GM23338 (cell line): ENCODE data around the gene EXO1. TPM values are rescaled to one million over a fixed set of nuclear protein-coding genes. Genes with fewer than 3 reads are reported as not detected.

Source experiments
- ATAC-seq: fragments of 200-7000 bp; cut with Tn5 transposase; 3 replicates; pipeline ENCODE4 v1.9.1; 2020
- DNase-seq: peaks from one replicate; pipeline ENCODE4 v3.0.0-alpha.2; 2015; ENCODE audit warnings: low spot score
- H2AFZ ChIP-seq: fragments of 200-600 bp; sonication (generic); 2 replicates; pipeline ENCODE4 v1.8.0; 2016; ENCODE audit warnings: antibody characterized with exemption, mild to moderate bottlenecking, moderate library complexity
- H3F3A ChIP-seq: fragments of 200-600 bp; sonication (generic); replicated peaks from 2 replicates; pipeline ENCODE4 v1.8.0; 2017; ENCODE audit warnings: antibody characterized with exemption, mixed run types, low read depth
- H3K27ac ChIP-seq: fragments of 200-600 bp; sonication (generic); 2 replicates; pipeline ENCODE4 v1.6.1; 2016; ENCODE audit warnings: low read depth
- H3K27me3 ChIP-seq: fragments of 200-600 bp; sonication (generic); 2 replicates; pipeline ENCODE4 v1.8.0; 2016; ENCODE audit warnings: mild to moderate bottlenecking, mixed run types, moderate library complexity; ENCODE audit not compliant: insufficient read depth
- H3K36me3 ChIP-seq: fragments of 200-600 bp; sonication (generic); 2 replicates; pipeline ENCODE4 v1.8.0; 2016; ENCODE audit warnings: mild to moderate bottlenecking; ENCODE audit not compliant: insufficient read depth
- H3K4me1 ChIP-seq: fragments of 200-600 bp; sonication (generic); 2 replicates; pipeline ENCODE4 v1.8.0; 2016; ENCODE audit warnings: mild to moderate bottlenecking, moderate library complexity; ENCODE audit not compliant: insufficient read depth
- H3K4me2 ChIP-seq: fragments of 200-600 bp; sonication (generic); 2 replicates; pipeline ENCODE4 v1.7.1; 2017; ENCODE audit warnings: mixed run types
- H3K4me3 ChIP-seq: fragments of 200-600 bp; sonication (generic); 2 replicates; pipeline ENCODE4 v1.6.1; 2016; ENCODE audit warnings: mixed run types
- H3K79me2 ChIP-seq: fragments of 200-600 bp; sonication (generic); replicated peaks from 2 replicates; pipeline ENCODE4 v1.8.0; 2017; ENCODE audit warnings: mild to moderate bottlenecking; ENCODE audit not compliant: insufficient read depth
- H3K9me2 ChIP-seq: fragments of 200-600 bp; sonication (generic); 2 replicates; pipeline ENCODE4 v1.8.0; 2017; ENCODE audit not compliant: insufficient read depth
- H4K20me1 ChIP-seq: fragments of 200-600 bp; sonication (generic); replicated peaks from 2 replicates; pipeline ENCODE4 v1.8.0; 2017; ENCODE audit warnings: mild to moderate bottlenecking; ENCODE audit not compliant: insufficient read depth
- H3K27ac Mint-ChIP-seq: 2 replicates; pipeline ENCODE4 v1.8.0; 2020; ENCODE audit warnings: inconsistent platforms, mild to moderate bottlenecking, moderate library complexity, mixed read lengths
- H3K27me3 Mint-ChIP-seq: 3 replicates; pipeline ENCODE4 v1.8.0; 2022; ENCODE audit warnings: low read depth, mild to moderate bottlenecking, moderate library complexity, mixed read lengths, inconsistent platforms; ENCODE audit not compliant: insufficient read depth, poor library complexity
- H3K36me3 Mint-ChIP-seq: 3 replicates; pipeline ENCODE4 v1.8.0; 2021; ENCODE audit warnings: low read depth, mild to moderate bottlenecking, inconsistent platforms, moderate library complexity, mixed read lengths
- H3K4me1 Mint-ChIP-seq: 3 replicates; pipeline ENCODE4 v1.8.0; 2020; ENCODE audit warnings: mild to moderate bottlenecking, inconsistent platforms, mixed read lengths
- H3K4me3 Mint-ChIP-seq: 3 replicates; pipeline ENCODE4 v1.8.0; 2021; ENCODE audit warnings: moderate library complexity, mild to moderate bottlenecking, inconsistent platforms, mixed read lengths
- H3K9me3 Mint-ChIP-seq: 3 replicates; pipeline ENCODE4 v1.8.0; 2020; ENCODE audit warnings: moderate library complexity, mild to moderate bottlenecking, inconsistent platforms, mixed read lengths
- ETS1 ChIP-seq: IDR thresholded peaks from 2 replicates; pipeline ENCODE4 v1.6.1; 2016; ENCODE audit warnings: antibody characterized with exemption
- EZH2phosphoT487 ChIP-seq: fragments of 200-600 bp; sonication (generic); IDR thresholded peaks from one replicate; pipeline ENCODE4 v1.8.1; 2018; ENCODE audit warnings: antibody characterized with exemption; ENCODE audit not compliant: unreplicated experiment
- JUNB ChIP-seq: IDR thresholded peaks from one replicate; pipeline ENCODE4 v1.6.1; 2016; ENCODE audit warnings: antibody characterized with exemption; ENCODE audit not compliant: unreplicated experiment
- NANOG ChIP-seq: IDR thresholded peaks from 2 replicates; pipeline ENCODE4 v1.6.1; 2016; ENCODE audit warnings: antibody characterized with exemption, borderline replicate concordance
- ZNF331 ChIP-seq: fragments of 250-450 bp; sonication (Bioruptor Pico); IDR thresholded peaks from 2 replicates; pipeline ENCODE4 v1.5.0; 2020; ENCODE audit warnings: low read depth, mild to moderate bottlenecking, moderate library complexity
- ZNF462 ChIP-seq: fragments of 250-450 bp; sonication (Bioruptor Pico); IDR thresholded peaks from 2 replicates; pipeline ENCODE4 v1.5.0; 2020; ENCODE audit warnings: mild to moderate bottlenecking, moderate library complexity
- polyA plus RNA-seq: library from polyadenylated mRNA; unstranded; fragments of >200 nt; fragmentation: Nextera tagmentation; extraction: Ambion mirVana; gene quantifications from 2 replicates; pipeline ENCODE4 v1.2.1, GENCODE V29; 2016
- total RNA-seq: library from RNA; depleted of rRNA; stranded (reverse); fragments of >200 nt; shearing (Covaris generic); gene quantifications from 2 replicates; pipeline ENCODE4 v1.2.3, GENCODE V29; 2014

The EXO1 gene
- total and polyA plus RNA-seq, 2 experiments from 2014 or later = 16.2 to 34.0 TPM

- TF ChIP-seq ZNF462 (CRISPR knock-in tag) = no peak
- no peak for TF ChIP-seq NANOG
- no peak for TF ChIP-seq ZNF331 (CRISPR knock-in tag)
Observed at GRCh38 chr1:241895013-241895412, 47.0 kb downstream of the EXO1 start (continued).

GRCh38 chr1:241896670-241896962 is 48.6 kb downstream of the EXO1 start:
- Mint-ChIP-seq H3K27me3 (no peaks in the 10 kb centered on the region), H3K36me3 (peaks cover 12% of the 10 kb centered on the region; the same call in 2 of the 3 replicates), H3K4me3 (no peak overlapping the region), H3K9me3 (no peaks in the 10 kb centered on the region), H3K4me1 (no peaks in the 10 kb centered on the region), H3K27ac (no peak overlapping the region)
- Histone ChIP-seq H4K20me1 (no peaks in the 10 kb centered on the region), H3K4me2 (no peak overlapping the region), H3K27ac (no peak overlapping the region), H2AFZ (no peak overlapping the region), H3K9me2 (no peaks in the 10 kb centered on the region), H3F3A (no peaks in the 10 kb centered on the region), H3K36me3 (no peaks in the 10 kb centered on the region), H3K4me1 (no peaks in the 10 kb centered on the region), H3K4me3 (no peak overlapping the region), H3K27me3 (no peaks in the 10 kb centered on the region), H3K79me2 (no peaks in the 10 kb centered on the region)
- no peak for ATAC-seq
- TF ChIP-seq JUNB = no peak
- TF ChIP-seq ETS1 = no peak
- TF ChIP-seq EZH2phosphoT487 = no peak
- DNase-seq = no peak
